Panc1 (cell line): Measurements from ENCODE around the gene UBFD1.

ENCODE experiments used
- CTCF ChIP-seq: fragments of 450-650 bp; IDR thresholded peaks from 2 replicates; pipeline ENCODE4 v1.5.1; 2017; ENCODE audit warnings: mild to moderate bottlenecking
- POLR2AphosphoS5 ChIP-seq: IDR thresholded peaks from 2 replicates; pipeline ENCODE4 v1.6.1; 2012; ENCODE audit warnings: mild to moderate bottlenecking, low read depth, low read length, moderate library complexity
- REST ChIP-seq, 2 experiments: IDR thresholded peaks; 2 replicates each; pipeline ENCODE4 v1.6.1; 2011 to 2012; ENCODE audit warnings: low read depth in 2 of 2, control low read depth in 1 of 2, low read length in 1 of 2, mild to moderate bottlenecking in 1 of 2, moderate library complexity in 1 of 2; ENCODE audit not compliant: insufficient read depth in 1 of 2

DNA sequence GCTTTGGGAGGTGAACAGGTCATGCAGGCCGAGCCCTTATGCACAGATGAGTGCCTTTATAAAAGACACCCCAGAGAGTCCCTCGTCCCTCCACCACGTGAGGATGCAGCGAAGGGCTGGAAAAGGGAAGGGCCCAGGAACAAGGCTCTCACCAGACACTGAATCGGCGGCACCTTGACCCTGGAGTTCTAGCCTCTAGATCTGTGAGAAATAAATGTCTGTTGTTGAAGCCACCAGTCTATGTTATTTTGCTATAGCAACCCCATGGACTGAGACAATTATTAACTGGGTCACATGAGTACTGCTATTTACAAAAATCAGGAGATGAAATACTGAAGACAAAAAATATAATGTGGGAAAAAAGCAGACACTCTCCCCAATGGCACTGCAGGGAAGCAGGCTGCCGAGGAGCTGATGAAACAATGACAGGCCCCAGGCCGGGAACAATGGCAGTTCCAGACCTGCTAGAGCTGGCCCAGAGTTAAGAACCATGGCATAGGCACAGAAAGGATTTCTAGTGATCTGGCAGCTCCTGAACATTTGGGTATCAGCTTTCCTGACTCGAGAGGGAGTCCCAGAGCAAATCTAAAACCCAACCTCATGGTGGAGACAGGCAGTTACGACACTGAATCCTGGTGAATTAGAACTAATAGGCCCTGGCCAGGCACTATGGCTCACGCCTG lies 29.4 kb upstream of the UBFD1 start:
- no peak for TF ChIP-seq CTCF
- TF ChIP-seq POLR2AphosphoS5 = no peak
- TF ChIP-seq REST (IDR thresholded peaks at IDR 0.05; ENCODE audit: insufficient read depth in 1 of 2, low read depth in 2 of 2, low read length in 1 of 2) = no peak
